ENCODE results near the gene LRRTM4. TPM values are rescaled to one million over a fixed set of nuclear protein-coding genes. Genes with fewer than 3 reads are reported as not detected.

LRRTM4 gene
- not detected for total RNA-seq
- polyA plus RNA-seq = not detected
- total RNA-seq = not detected

DNA sequence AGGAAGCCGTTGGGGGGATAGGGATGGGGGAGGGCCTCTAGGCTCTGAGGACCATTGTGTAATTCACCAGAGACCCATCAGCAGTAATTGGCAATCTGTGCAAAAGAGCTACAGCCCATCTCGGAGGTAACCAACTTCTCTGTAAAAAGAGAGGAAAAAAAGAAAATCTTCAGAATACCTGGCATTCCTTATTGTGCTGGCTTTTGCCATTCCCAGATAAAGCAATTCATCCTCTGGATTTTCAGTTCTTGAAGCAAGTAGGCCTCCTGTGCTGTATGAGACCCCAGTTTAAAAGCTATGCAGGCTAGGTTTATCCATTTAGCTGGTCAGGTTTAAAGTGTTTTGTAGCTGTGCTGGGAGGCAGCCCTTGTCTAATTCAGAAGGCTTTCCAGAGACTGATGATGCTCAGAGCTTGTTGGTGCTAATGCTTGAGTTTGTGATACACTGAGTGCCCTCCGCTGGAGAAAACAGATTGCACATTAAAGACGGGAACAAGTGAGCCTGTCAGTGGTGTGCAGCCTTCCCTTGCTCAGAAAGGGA is at the start of gene LRRTM4:
Gene LRRTM4 (minus strand): TSS at position 446 of the 540 bp plus-strand sequence.
- no peak for DNase-seq
- intact Hi-C loops (cut with micrococcal nuclease) = no loop called here
- Mint-ChIP-seq H3K27me3 (no peaks in the 10 kb centered on the region), H3K4me1 (no peaks in the 10 kb centered on the region), H3K36me3 (peaks cover 0 to 4% (median 0%) of the 10 kb centered on the region in 5 donors), H3K9me3 (peaks cover 2 to 25% (median 8%) of the 10 kb centered on the region in 11 donors), H3K4me3 (no peak within 1 kb of the TSS), H3K27ac (no peak within 1 kb of the TSS)
- Histone ChIP-seq H3K9me3 (ENCODE audit: control insufficient read depth in 2 of 3, low read length in 3 of 3) (no peaks in the 10 kb centered on the region), H3K27ac (ENCODE audit: low read depth, low read length) (no peak within 1 kb of the TSS), H3K36me3 (ENCODE audit: control insufficient read depth in 2 of 3, insufficient read depth in 3 of 3, low read length in 3 of 3) (no peaks in the 10 kb centered on the region), H3K4me1 (ENCODE audit: control insufficient read depth in 2 of 2, insufficient read depth in 2 of 2, low read length in 2 of 2) (no peaks in the 10 kb centered on the region), H3K27me3 (ENCODE audit: control insufficient read depth in 2 of 2, insufficient read depth in 2 of 2, low read length in 2 of 2) (no peaks in the 10 kb centered on the region), H3K4me3 (ENCODE audit: low read length) (no peak within 1 kb of the TSS)
- ChIA-PET CTCF (no interaction called here), POLR2A (no interaction called here)
- ATAC-seq = no peak

DNA sequence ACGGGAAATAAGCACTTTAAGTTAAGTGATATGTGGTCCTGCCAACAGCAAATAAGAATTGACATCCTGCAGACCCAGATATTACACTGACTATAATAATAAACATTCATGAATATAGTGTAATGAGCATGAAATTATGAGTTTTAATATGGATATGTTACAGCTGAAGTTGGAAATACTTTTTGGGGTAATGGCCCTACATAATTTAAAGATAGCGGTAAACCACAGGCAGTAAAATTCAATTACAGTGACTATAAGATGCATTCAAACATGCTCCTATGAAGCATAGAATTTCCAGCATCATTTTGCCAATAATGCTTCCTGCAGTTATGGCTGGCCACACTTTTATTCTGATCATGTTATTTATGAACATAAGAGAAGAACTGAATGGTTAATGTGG is 49.4 kb upstream of the LRRTM4 start:
- ATAC-seq (no peak), DNase-seq (no peak)
- Histone ChIP-seq H3K4me3 (ENCODE audit: low read length) (no peak overlapping the region), H3K27me3 (ENCODE audit: control insufficient read depth in 2 of 2, insufficient read depth in 2 of 2, low read length in 2 of 2) (no peaks in the 10 kb centered on the region), H3K36me3 (ENCODE audit: control insufficient read depth in 2 of 3, insufficient read depth in 3 of 3, low read length in 3 of 3) (no peaks in the 10 kb centered on the region), H3K27ac (ENCODE audit: low read depth, low read length) (no peak overlapping the region), H3K4me1 (ENCODE audit: control insufficient read depth in 2 of 2, insufficient read depth in 2 of 2, low read length in 2 of 2) (no peaks in the 10 kb centered on the region), H3K9me3 (ENCODE audit: control insufficient read depth in 2 of 3, low read length in 3 of 3) (no peaks in the 10 kb centered on the region)
- ChIA-PET POLR2A (no interaction called here), CTCF (no interaction called here)
- intact Hi-C loops (cut with micrococcal nuclease) = no loop called here
- Mint-ChIP-seq H3K4me1 (no peaks in the 10 kb centered on the region), H3K36me3 (no peaks in the 10 kb centered on the region), H3K27ac (no peak overlapping the region), H3K4me3 (no peak overlapping the region), H3K27me3 (no peaks in the 10 kb centered on the region), H3K9me3 (peaks cover 0 to 11% (median 7%) of the 10 kb centered on the region in 11 donors)

DNA sequence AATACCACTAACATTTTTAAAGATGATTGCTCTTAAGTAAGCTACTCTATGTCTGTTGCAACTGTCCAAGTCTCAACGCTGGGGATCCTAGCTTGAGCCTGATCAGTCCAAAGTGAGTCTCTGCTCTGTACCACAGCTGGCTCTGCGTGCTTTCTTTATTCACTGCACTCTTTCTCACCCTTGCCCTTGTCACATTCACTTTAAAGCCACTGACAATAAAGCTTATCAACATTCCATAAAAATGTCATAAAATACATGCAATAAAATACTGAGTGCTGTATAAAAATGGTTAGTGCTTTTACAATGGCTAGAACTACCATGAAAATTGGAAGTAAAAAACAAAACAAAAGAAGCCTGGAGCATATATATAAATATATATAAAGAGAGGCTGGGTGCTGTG is 45.5 kb upstream of the LRRTM4 start:
- CTCF ChIA-PET = no interaction called here
- no peaks in the 10 kb centered on the region for H3K4me1 Mint-ChIP-seq
- POLR2A ChIA-PET = no interaction called here
- H3K27me3 Mint-ChIP-seq = no peaks in the 10 kb centered on the region
- H3K27me3 ChIP-seq (ENCODE audit: control insufficient read depth in 2 of 2, insufficient read depth in 2 of 2, low read length in 2 of 2) = no peaks in the 10 kb centered on the region
- H3K4me3 ChIP-seq (ENCODE audit: low read length) = no peak overlapping the region
- no peaks in the 10 kb centered on the region for H3K9me3 ChIP-seq (ENCODE audit: control insufficient read depth in 2 of 3, low read length in 3 of 3)
- ATAC-seq = no peak
- peaks cover 2 to 21% (median 6%) of the 10 kb centered on the region in 11 donors for H3K9me3 Mint-ChIP-seq
- no peak overlapping the region for H3K27ac ChIP-seq (ENCODE audit: low read depth, low read length)
- H3K36me3 Mint-ChIP-seq = no peaks in the 10 kb centered on the region
- no peaks in the 10 kb centered on the region for H3K4me1 ChIP-seq (ENCODE audit: control insufficient read depth in 2 of 2, insufficient read depth in 2 of 2, low read length in 2 of 2)
- H3K27ac Mint-ChIP-seq = no peak overlapping the region
- intact Hi-C loops (cut with micrococcal nuclease) = no loop called here
- no peak for DNase-seq
- H3K4me3 Mint-ChIP-seq = no peak overlapping the region
- H3K36me3 ChIP-seq (ENCODE audit: control insufficient read depth in 2 of 3, insufficient read depth in 3 of 3, low read length in 3 of 3) = no peaks in the 10 kb centered on the region

DNA sequence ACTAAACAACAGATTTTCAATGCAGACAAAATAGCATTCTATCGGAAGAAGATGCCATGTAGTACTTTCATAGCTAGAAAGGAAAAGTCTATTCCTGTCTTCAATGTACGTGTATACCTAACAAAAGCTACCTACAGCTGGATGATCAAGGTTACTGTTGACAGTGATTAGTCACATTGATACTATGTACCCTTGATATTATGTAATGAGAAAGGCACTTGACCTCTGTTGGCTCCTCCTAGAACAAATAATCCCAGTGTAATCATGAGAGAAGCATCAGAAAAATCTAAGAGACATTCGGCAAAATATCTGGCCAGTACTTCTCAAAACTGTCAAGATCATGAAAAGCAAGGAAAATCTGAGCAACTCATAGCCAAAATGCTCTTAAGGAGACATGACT is 44.4 kb upstream of the LRRTM4 start:
- intact Hi-C loops (cut with micrococcal nuclease) = no loop called here
- ATAC-seq = no peak
- CTCF ChIA-PET = no interaction called here
- H3K9me3 ChIP-seq (ENCODE audit: control insufficient read depth in 2 of 3, low read length in 3 of 3) = no peaks in the 10 kb centered on the region
- Mint-ChIP-seq H3K4me1 (no peaks in the 10 kb centered on the region), H3K27ac (no peak overlapping the region), H3K4me3 (no peak overlapping the region), H3K27me3 (no peaks in the 10 kb centered on the region), H3K9me3 (peaks cover 2 to 18% (median 5%) of the 10 kb centered on the region in 11 donors), H3K36me3 (no peaks in the 10 kb centered on the region)
- POLR2A ChIA-PET = no interaction called here
- H3K27me3 ChIP-seq (ENCODE audit: control insufficient read depth in 2 of 2, insufficient read depth in 2 of 2, low read length in 2 of 2) = no peaks in the 10 kb centered on the region
- no peak for DNase-seq
- no peak overlapping the region for H3K27ac ChIP-seq (ENCODE audit: low read depth, low read length)
- H3K4me1 ChIP-seq (ENCODE audit: control insufficient read depth in 2 of 2, insufficient read depth in 2 of 2, low read length in 2 of 2) = no peaks in the 10 kb centered on the region
- no peaks in the 10 kb centered on the region for H3K36me3 ChIP-seq (ENCODE audit: control insufficient read depth in 2 of 3, insufficient read depth in 3 of 3, low read length in 3 of 3)
- no peak overlapping the region for H3K4me3 ChIP-seq (ENCODE audit: low read length)

DNA sequence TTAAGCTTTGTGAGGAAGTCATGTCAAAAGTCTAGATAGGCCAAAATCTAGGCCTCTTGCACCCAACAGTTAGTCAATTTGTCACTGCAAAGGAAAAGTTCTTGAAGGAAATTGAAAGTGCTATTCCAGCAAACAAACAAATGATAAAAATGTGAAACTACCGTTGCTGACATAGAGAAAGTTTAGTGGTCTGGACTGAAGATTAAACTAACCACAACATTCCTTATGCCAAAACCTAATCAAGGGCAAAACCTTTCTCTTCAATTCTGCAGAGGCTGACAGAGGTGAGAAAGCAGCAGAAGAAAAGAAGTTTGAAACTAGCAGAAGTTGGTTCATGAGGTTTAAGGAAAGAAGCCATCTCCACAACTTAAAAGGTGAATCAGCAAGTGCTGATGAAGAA is 44.0 kb upstream of the LRRTM4 start:
- no peak overlapping the region for H3K4me3 ChIP-seq (ENCODE audit: low read length)
- no peak overlapping the region for H3K27ac ChIP-seq (ENCODE audit: low read depth, low read length)
- Mint-ChIP-seq H3K4me3 (no peak overlapping the region), H3K27me3 (no peaks in the 10 kb centered on the region), H3K4me1 (no peaks in the 10 kb centered on the region), H3K36me3 (no peaks in the 10 kb centered on the region), H3K27ac (no peak overlapping the region), H3K9me3 (peaks cover 2 to 18% (median 6%) of the 10 kb centered on the region in 11 donors)
- no peaks in the 10 kb centered on the region for H3K36me3 ChIP-seq (ENCODE audit: control insufficient read depth in 2 of 3, insufficient read depth in 3 of 3, low read length in 3 of 3)
- no peaks in the 10 kb centered on the region for H3K4me1 ChIP-seq (ENCODE audit: control insufficient read depth in 2 of 2, insufficient read depth in 2 of 2, low read length in 2 of 2)
- ChIA-PET POLR2A (no interaction called here), CTCF (no interaction called here)
- no peak for DNase-seq
- no peak for ATAC-seq
- intact Hi-C loops (cut with micrococcal nuclease) = no loop called here
- H3K27me3 ChIP-seq (ENCODE audit: control insufficient read depth in 2 of 2, insufficient read depth in 2 of 2, low read length in 2 of 2) = no peaks in the 10 kb centered on the region
- no peaks in the 10 kb centered on the region for H3K9me3 ChIP-seq (ENCODE audit: control insufficient read depth in 2 of 3, low read length in 3 of 3)

DNA sequence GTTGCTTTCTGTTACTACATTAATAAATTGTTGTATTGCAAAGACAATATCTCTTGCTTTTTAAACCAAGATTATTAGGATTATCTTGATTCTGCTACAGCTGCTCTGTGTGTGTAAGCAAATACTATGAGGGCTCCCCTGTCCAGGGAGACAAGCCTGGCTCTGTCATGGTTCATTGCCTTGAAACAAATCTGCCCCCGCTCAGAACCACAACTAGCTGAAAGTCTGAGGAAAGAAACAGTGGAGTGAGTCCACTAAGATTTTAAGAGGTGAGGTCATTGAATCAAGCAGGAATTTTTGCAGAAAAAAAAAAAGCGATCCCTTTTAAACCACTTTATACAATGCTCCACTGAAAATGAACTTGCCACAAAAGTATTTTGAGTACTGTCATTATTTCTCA is 30.8 kb upstream of the LRRTM4 start:
- Mint-ChIP-seq H3K9me3 (peaks cover 4 to 36% (median 8%) of the 10 kb centered on the region in 11 donors), H3K4me3 (no peak overlapping the region), H3K27ac (no peak overlapping the region), H3K4me1 (no peaks in the 10 kb centered on the region), H3K27me3 (no peaks in the 10 kb centered on the region), H3K36me3 (peaks cover 0 to 5% (median 0%) of the 10 kb centered on the region in 5 donors)
- Histone ChIP-seq H3K27me3 (ENCODE audit: control insufficient read depth in 2 of 2, insufficient read depth in 2 of 2, low read length in 2 of 2) (no peaks in the 10 kb centered on the region), H3K4me3 (ENCODE audit: low read length) (no peak overlapping the region), H3K4me1 (ENCODE audit: control insufficient read depth in 2 of 2, insufficient read depth in 2 of 2, low read length in 2 of 2) (no peaks in the 10 kb centered on the region), H3K9me3 (ENCODE audit: control insufficient read depth in 2 of 3, low read length in 3 of 3) (peaks cover 0 to 5% (median 0%) of the 10 kb centered on the region in 3 experiments), H3K36me3 (ENCODE audit: control insufficient read depth in 2 of 3, insufficient read depth in 3 of 3, low read length in 3 of 3) (no peaks in the 10 kb centered on the region), H3K27ac (ENCODE audit: low read depth, low read length) (no peak overlapping the region)
- ATAC-seq (no peak), DNase-seq (no peak)
- intact Hi-C loops (cut with micrococcal nuclease) = no loop called here
- POLR2A ChIA-PET = no interaction called here
- CTCF ChIA-PET = no interaction called here

DNA sequence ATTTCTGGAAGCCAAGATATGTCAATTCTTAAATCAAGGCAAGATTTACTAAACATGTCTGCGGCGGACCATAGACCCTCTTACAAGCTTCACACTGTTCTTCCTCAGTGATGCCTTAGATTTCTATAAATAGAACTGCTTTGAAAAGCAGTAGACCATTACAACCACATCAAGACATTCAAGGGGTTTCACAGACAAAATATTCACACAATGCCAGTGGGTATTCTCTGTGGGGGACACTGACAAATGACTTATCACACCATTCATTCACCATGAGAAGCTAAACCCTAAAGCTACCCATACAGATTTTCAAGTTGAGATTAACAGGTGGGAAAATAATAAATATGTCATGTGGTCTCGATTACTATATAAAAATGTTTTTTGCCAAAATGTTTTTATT is 15.9 kb upstream of the LRRTM4 start:
- no peak overlapping the region for H3K4me3 ChIP-seq (ENCODE audit: low read length)
- intact Hi-C loops (cut with micrococcal nuclease) = no loop called here
- no peaks in the 10 kb centered on the region for H3K36me3 ChIP-seq (ENCODE audit: control insufficient read depth in 2 of 3, insufficient read depth in 3 of 3, low read length in 3 of 3)
- ATAC-seq (no peak), DNase-seq (no peak)
- no peaks in the 10 kb centered on the region for H3K27me3 Mint-ChIP-seq
- no peaks in the 10 kb centered on the region for H3K4me1 ChIP-seq (ENCODE audit: control insufficient read depth in 2 of 2, insufficient read depth in 2 of 2, low read length in 2 of 2)
- no peaks in the 10 kb centered on the region for H3K4me1 Mint-ChIP-seq
- H3K27me3 ChIP-seq (ENCODE audit: control insufficient read depth in 2 of 2, insufficient read depth in 2 of 2, low read length in 2 of 2) = no peaks in the 10 kb centered on the region
- no peak overlapping the region for H3K27ac ChIP-seq (ENCODE audit: low read depth, low read length)
- H3K4me3 Mint-ChIP-seq = no peak overlapping the region
- H3K36me3 Mint-ChIP-seq = no peaks in the 10 kb centered on the region
- POLR2A ChIA-PET = no interaction called here
- no peak overlapping the region for H3K27ac Mint-ChIP-seq
- CTCF ChIA-PET = no interaction called here
- H3K9me3 ChIP-seq (ENCODE audit: control insufficient read depth in 2 of 3, low read length in 3 of 3) = no peaks in the 10 kb centered on the region
- peaks cover 5 to 33% (median 10%) of the 10 kb centered on the region in 11 donors for H3K9me3 Mint-ChIP-seq

All from naive thymus-derived CD4-positive, alpha-beta T cell (primary cell).